Erythroblast (primary cell): ENCODE measurements around the gene CENPS.
"Not testable (repeated sequence)": the region's sequence is repeated elsewhere in the genome, so short reads cannot be mapped to it uniquely, and the experiment has no call there.

Source experiments
- GATA1 ChIP-seq: IDR thresholded peaks from 2 replicates; pipeline ENCODE4 v1.6.1; 2011; ENCODE audit warnings: low read depth, mild to moderate bottlenecking, control low read depth, low read length, moderate library complexity
- POLR2A ChIP-seq: IDR thresholded peaks from 2 replicates; pipeline ENCODE4 v1.6.1; 2011; ENCODE audit warnings: mild to moderate bottlenecking, low read length

DNA sequence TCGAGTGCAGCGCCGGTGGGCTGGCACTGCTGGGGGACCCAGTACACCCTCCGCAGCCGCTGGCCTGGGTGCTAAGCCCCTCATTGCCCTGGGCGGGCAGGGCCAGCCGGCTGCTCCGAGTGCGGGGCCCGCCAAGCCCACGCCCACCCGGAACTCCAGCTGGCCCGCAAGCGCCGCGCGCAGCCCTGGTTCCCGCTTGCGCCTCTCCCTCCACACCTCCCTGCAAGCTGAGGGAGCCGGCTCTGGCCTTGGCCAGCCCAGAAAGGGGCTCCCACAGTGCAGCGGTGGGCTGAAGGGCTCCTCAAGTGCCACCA lies 3.7 kb upstream of the CENPS start:
- not testable (repeated sequence) for TF ChIP-seq POLR2A, GATA1
